HG03521 (cell line): ENCODE results near the gene NUP188.

ENCODE experiments used
- ATAC-seq: cut with Tn5 transposase; IDR thresholded peaks from one replicate; pipeline ENCODE4 v1.9.1; 2021; ENCODE audit warnings: mild to moderate bottlenecking, moderate library complexity; ENCODE audit not compliant: unreplicated experiment

NUP188 gene

GRCh38 chr9:128913048-128913900, 34.2 kb upstream of the NUP188 start:
- ATAC-seq, result no peak

- no peak for ATAC-seq
Measured at GRCh38 chr9:128913995-128914772, 33.3 kb upstream of the NUP188 start.

GRCh38 chr9:128916204-128916603, 31.3 kb upstream of the NUP188 start:
- ATAC-seq, result no peak

GRCh38 chr9:128916745-128917144, 30.8 kb upstream of the NUP188 start:
- no peak for ATAC-seq

GRCh38 chr9:128917151-128917849, 30.2 kb upstream of the NUP188 start:
- ATAC-seq, result no peak

- ATAC-seq, result no peak
Measured at GRCh38 chr9:128918921-128919320, 28.6 kb upstream of the NUP188 start.

GRCh38 chr9:128919402-128920089, 28.0 kb upstream of the NUP188 start:
- no peak for ATAC-seq

GRCh38 chr9:128920381-128921058, 27.0 kb upstream of the NUP188 start, which contains the start of gene PHYHD1:
PHYHD1 (plus strand) TSS chr9:128920982; CDS start chr9:128922324, 1,342 bp downstream.
- ATAC-seq, result no peak

- no peak for ATAC-seq
Measured at GRCh38 chr9:128921881-128922763, 25.4 kb upstream of the NUP188 start.

- ATAC-seq, result no peak
Measured at GRCh38 chr9:128923493-128923883, 24.0 kb upstream of the NUP188 start.

GRCh38 chr9:128927731-128928411, 19.6 kb upstream of the NUP188 start:
- no peak for ATAC-seq

- ATAC-seq, result no peak
Measured at GRCh38 chr9:128928624-128929023, 18.9 kb upstream of the NUP188 start.

- no peak for ATAC-seq
Measured at GRCh38 chr9:128929560-128929959, 17.9 kb upstream of the NUP188 start.

- no peak for ATAC-seq
Measured at GRCh38 chr9:128933731-128934130, 13.8 kb upstream of the NUP188 start.

- no peak for ATAC-seq
Measured at GRCh38 chr9:128936171-128936865, 11.2 kb upstream of the NUP188 start.

- no peak for ATAC-seq
Measured at GRCh38 chr9:128937310-128938165, 10.0 kb upstream of the NUP188 start.

- ATAC-seq, result no peak
Measured at GRCh38 chr9:128940271-128940921, 7.1 kb upstream of the NUP188 start.
